Measurements from ENCODE around the gene CEACAM5. TPM values are rescaled to one million over a fixed set of nuclear protein-coding genes. Genes with fewer than 3 reads are reported as not detected.

Gene CEACAM5
- total RNA-seq, 1 experiment from 2014 or later: 18.1 TPM

- Histone ChIP-seq H3K4me1 (replicated peaks; ENCODE audit: insufficient read depth) (peaks cover 20% of the 10 kb centered on the region), H3K27ac (no peak overlapping the region), H3K36me3 (ENCODE audit: low read depth) (no peaks in the 10 kb centered on the region), H3K9me3 (ENCODE audit: insufficient read depth, low read depth) (no peaks in the 10 kb centered on the region), H3K79me2 (ENCODE audit: low read depth) (no peaks in the 10 kb centered on the region), H3K9me2 (ENCODE audit: insufficient read depth) (no peaks in the 10 kb centered on the region), H2AFZ (no peak overlapping the region), H3F3A (ENCODE audit: insufficient read depth, low read depth) (no peaks in the 10 kb centered on the region), H3K27me3 (ENCODE audit: insufficient read depth, low read depth) (no peaks in the 10 kb centered on the region), H3K4me3 (no peak overlapping the region), H4K20me1 (ENCODE audit: insufficient read depth) (no peaks in the 10 kb centered on the region), H3K4me2 (no peak overlapping the region)
- POLR2A ChIA-PET (ENCODE audit: unreplicated experiment): no interaction called here
- TF ChIP-seq CTCF (conservative IDR thresholded peaks at IDR 0.05) (no peak), EZH2 (IDR thresholded peaks at IDR 0.05; ENCODE audit: low read depth) (no peak)
- BruUV-seq (replicated peaks): no TSS peak
- intact Hi-C loops (cut with micrococcal nuclease; ENCODE audit: unreplicated experiment): no loop called here
- CTCF ChIA-PET: interaction anchor here (0.6 kb wide), 1 partner anchor 50 kb away, joined by 3 read pairs; no protein-coding TSS in a partner anchor
- DNase-seq: no peak
These were observed 4.7 kb upstream of the CEACAM5 start for GRCh38 chr19:41703602-41704293.

GRCh38 chr19:41705393-41706174 is 2.8 kb upstream of the CEACAM5 start:
- H3F3A ChIP-seq (ENCODE audit: insufficient read depth, low read depth): no peaks in the 10 kb centered on the region
- CTCF ChIA-PET: no interaction called here
- no peaks in the 10 kb centered on the region for H3K27me3 ChIP-seq (ENCODE audit: insufficient read depth, low read depth)
- H3K4me2 ChIP-seq: no peak overlapping the region
- no peaks in the 10 kb centered on the region for H3K9me3 ChIP-seq (ENCODE audit: insufficient read depth, low read depth)
- H2AFZ ChIP-seq: no peak overlapping the region
- H3K36me3 ChIP-seq (ENCODE audit: low read depth): no peaks in the 10 kb centered on the region
- no TSS peak for BruUV-seq (replicated peaks)
- 0 out of 2 replicates have a peak, but pooled peaks have one; percentile 10 for TF ChIP-seq CTCF (conservative IDR thresholded peaks at IDR 0.05)
- no peak for TF ChIP-seq EZH2 (IDR thresholded peaks at IDR 0.05; ENCODE audit: low read depth)
- no peak overlapping the region for H3K27ac ChIP-seq
- DNase-seq: peak in 1 of 2 experiments; percentile 46
- peaks cover 20% of the 10 kb centered on the region for H3K4me1 ChIP-seq (replicated peaks; ENCODE audit: insufficient read depth)
- POLR2A ChIA-PET (ENCODE audit: unreplicated experiment): no interaction called here
- intact Hi-C loops (cut with micrococcal nuclease; ENCODE audit: unreplicated experiment): loop anchor here (1.0 to 5.0 kb wide), 4 partner anchors 41 to 89 kb away; no protein-coding TSS in a partner anchor
- H3K79me2 ChIP-seq (ENCODE audit: low read depth): no peaks in the 10 kb centered on the region
- no peak overlapping the region for H3K4me3 ChIP-seq
- no peaks in the 10 kb centered on the region for H4K20me1 ChIP-seq (ENCODE audit: insufficient read depth)
- H3K9me2 ChIP-seq (ENCODE audit: insufficient read depth): no peaks in the 10 kb centered on the region

GRCh38 chr19:41706741-41707501 is 1.5 kb upstream of the CEACAM5 start:
- Histone ChIP-seq H2AFZ (peak overlapping the region; percentile 81), H3K79me2 (ENCODE audit: low read depth) (no peaks in the 10 kb centered on the region), H3K27me3 (ENCODE audit: insufficient read depth, low read depth) (no peaks in the 10 kb centered on the region), H3F3A (ENCODE audit: insufficient read depth, low read depth) (no peaks in the 10 kb centered on the region), H3K4me1 (replicated peaks; ENCODE audit: insufficient read depth) (peaks cover 18% of the 10 kb centered on the region), H3K27ac (no peak overlapping the region), H3K4me2 (peak overlapping the region; percentile 81), H3K36me3 (ENCODE audit: low read depth) (no peaks in the 10 kb centered on the region), H3K9me3 (ENCODE audit: insufficient read depth, low read depth) (no peaks in the 10 kb centered on the region), H3K9me2 (ENCODE audit: insufficient read depth) (no peaks in the 10 kb centered on the region), H3K4me3 (peak overlapping the region; percentile 60; the same call in 1 of the 2 replicates), H4K20me1 (ENCODE audit: insufficient read depth) (no peaks in the 10 kb centered on the region)
- DNase-seq: peak; percentile 69 to 81
- POLR2A ChIA-PET (ENCODE audit: unreplicated experiment): no interaction called here
- CTCF ChIA-PET: interaction anchor here (0.5 to 1.4 kb wide), 18 partner anchors 16 to 99 kb away, joined by 3 to 24 read pairs (median 4); partner anchors contain the start of gene CEACAM6
- peak; percentile 99 for TF ChIP-seq CTCF (conservative IDR thresholded peaks at IDR 0.05)
- no peak for TF ChIP-seq EZH2 (IDR thresholded peaks at IDR 0.05; ENCODE audit: low read depth)
- intact Hi-C loops (cut with micrococcal nuclease; ENCODE audit: unreplicated experiment): loop anchor here (1.0 to 5.0 kb wide), 4 partner anchors 39 to 88 kb away; no protein-coding TSS in a partner anchor
- no TSS peak for BruUV-seq (replicated peaks)

All from PC-9 (cell line).